Measurements from ENCODE around the gene HNRNPR.

Gene HNRNPR

DNA sequence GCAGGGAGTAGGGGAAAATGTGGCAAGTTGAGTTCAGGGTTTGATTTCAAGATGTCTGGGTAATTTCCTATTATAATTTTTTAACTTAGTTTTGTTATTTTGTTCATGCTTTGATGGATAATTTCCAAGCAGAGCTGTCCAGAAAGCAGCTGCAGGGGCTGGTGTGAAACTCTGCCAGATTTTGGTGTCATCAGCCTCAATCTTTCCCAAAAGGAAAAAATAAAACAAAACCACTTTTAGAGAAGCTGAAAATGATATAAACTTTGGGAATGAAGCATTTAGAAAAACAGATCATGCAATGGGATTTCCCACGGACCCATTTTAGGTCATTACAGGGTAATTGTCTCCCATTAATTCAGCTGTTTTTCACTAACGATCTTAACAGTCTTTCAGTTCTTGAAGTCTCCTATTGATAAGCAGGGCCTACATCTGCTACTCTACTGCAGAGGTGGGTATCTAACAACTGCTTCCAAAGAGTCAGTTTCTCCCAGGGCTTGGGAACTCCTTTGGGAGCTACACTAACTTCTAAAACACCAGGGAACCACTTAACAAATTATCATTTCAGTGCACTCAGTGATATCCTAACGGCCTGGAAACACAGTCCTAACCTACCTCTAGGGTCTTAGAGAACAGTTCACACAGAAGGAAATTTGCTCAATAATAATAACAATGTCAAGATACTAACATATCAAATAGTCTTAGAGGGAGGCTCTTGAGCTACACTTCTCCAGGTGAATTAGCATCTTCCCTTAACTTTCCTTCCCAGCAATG lies 13.2 kb upstream of the HNRNPR start:
- TF ChIP-seq, protein P1, sequence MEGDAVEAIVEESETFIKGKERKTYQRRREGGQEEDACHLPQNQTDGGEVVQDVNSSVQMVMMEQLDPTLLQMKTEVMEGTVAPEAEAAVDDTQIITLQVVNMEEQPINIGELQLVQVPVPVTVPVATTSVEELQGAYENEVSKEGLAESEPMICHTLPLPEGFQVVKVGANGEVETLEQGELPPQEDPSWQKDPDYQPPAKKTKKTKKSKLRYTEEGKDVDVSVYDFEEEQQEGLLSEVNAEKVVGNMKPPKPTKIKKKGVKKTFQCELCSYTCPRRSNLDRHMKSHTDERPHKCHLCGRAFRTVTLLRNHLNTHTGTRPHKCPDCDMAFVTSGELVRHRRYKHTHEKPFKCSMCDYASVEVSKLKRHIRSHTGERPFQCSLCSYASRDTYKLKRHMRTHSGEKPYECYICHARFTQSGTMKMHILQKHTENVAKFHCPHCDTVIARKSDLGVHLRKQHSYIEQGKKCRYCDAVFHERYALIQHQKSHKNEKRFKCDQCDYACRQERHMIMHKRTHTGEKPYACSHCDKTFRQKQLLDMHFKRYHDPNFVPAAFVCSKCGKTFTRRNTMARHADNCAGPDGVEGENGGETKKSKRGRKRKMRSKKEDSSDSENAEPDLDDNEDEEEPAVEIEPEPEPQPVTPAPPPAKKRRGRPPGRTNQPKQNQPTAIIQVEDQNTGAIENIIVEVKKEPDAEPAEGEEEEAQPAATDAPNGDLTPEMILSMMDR (IDR thresholded peaks at IDR 0.05; ENCODE audit: low read depth, low read length) = no peak
- DNase-seq (ENCODE audit: low read depth, low spot score) = no peak
- in situ Hi-C loops (cut with HindIII; ENCODE audit: low sequenced_read_pairs) = no loop called here
- no peak overlapping the region for H3K4me3 ChIP-seq (ENCODE audit: low read depth, low read length)

DNA sequence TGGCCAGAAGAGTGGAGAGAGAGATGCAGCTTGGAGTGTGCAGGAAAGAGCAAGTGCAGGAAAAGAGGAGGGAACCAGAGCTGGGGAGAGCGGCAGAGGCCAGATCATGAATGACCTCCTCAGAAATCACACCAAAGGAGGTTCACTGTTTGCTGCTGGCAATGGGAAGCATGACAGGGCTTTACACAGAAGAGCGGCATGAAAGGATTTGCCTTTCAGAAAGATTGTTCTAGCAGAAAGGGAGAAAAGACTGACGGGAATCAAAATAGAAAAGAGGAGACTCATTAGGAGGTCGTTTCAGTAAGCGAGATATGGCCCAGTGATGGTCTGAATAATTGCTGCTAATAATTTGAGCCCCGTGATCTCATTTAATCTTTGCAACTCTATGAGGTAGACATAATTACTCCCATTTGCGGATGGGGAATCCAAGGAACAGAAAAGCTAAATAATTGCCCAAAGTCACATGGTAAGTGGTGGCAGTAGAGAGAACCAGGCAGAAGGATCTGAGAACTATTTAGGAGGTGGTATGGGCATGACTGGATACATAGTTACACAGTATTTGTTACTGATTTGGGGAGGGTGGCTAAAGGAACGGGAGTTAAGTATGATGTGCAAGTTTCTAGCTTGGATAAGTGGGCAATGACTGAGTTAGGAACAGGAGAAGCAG lies 12.5 kb upstream of the HNRNPR start:
- no peak for DNase-seq (ENCODE audit: low read depth, low spot score)
- in situ Hi-C loops (cut with HindIII; ENCODE audit: low sequenced_read_pairs) = no loop called here
- H3K4me3 ChIP-seq (ENCODE audit: low read depth, low read length) = no peak overlapping the region
- TF ChIP-seq, protein P1 (IDR thresholded peaks at IDR 0.05; ENCODE audit: low read depth, low read length) = no peak

DNA sequence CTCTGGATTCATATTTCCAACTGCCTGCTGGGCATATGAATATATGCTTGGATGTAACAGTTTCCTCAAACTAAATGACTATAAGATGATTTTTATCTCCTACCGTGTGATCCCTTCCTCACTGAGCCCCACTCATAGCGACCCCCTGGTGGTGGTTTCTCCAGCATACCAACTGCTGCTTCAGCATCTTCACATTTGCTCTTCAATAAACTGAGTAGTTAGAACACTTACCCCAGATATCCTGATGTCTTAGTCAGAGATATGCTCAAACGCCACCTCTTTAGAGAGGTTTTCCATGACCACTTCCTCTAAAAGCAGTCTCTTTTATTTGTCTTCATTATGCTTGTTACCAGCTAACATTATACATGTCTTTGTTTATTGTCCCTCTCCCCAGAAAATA lies 10.2 kb upstream of the HNRNPR start:
- in situ Hi-C loops (cut with HindIII; ENCODE audit: low sequenced_read_pairs) = no loop called here
- DNase-seq (ENCODE audit: low read depth, low spot score) = no peak
- TF ChIP-seq, protein P1 (IDR thresholded peaks at IDR 0.05; ENCODE audit: low read depth, low read length) = peak; percentile 15
- H3K4me3 ChIP-seq (ENCODE audit: low read depth, low read length) = no peak overlapping the region

- in situ Hi-C loops (cut with HindIII; ENCODE audit: low sequenced_read_pairs) = no loop called here
- H3K4me3 ChIP-seq (ENCODE audit: low read depth, low read length) = no peak overlapping the region
- no peak for DNase-seq (ENCODE audit: low read depth, low spot score)
- TF ChIP-seq, protein P1 (IDR thresholded peaks at IDR 0.05; ENCODE audit: low read depth, low read length) = no peak
Measured at GRCh38 chr1:23352096-23352695, 8.1 kb upstream of the HNRNPR start.

- in situ Hi-C loops (cut with HindIII; ENCODE audit: low sequenced_read_pairs) = no loop called here
- TF ChIP-seq, protein P1 (IDR thresholded peaks at IDR 0.05; ENCODE audit: low read depth, low read length) = no peak
- DNase-seq (ENCODE audit: low read depth, low spot score) = no peak
- no peak overlapping the region for H3K4me3 ChIP-seq (ENCODE audit: low read depth, low read length)
Measured at GRCh38 chr1:23345920-23346319, 1.8 kb upstream of the HNRNPR start.

DNA sequence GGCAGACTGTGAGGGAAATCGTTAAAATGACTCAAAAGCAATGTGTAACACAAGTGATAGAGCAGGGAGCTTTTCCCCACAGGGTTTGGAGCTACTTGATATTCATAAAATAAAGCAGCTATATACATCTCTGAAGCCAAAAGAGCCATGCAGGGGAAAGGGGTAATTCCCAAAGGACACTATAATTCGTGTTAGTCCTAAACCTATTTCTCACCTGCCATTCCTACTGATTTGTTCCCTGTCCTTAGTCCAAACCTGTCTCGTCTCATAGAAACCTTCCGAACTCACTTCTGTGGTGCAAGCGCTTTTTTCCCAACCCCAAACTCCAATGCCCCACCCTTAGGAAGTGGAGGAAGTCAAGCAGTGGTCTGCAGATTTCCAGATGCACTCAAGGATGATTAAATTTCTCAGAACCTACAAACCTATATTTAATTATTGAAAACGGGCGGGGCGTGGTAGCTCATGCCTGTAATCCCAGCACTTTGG lies 946 bp upstream of the HNRNPR start:
- no peak for DNase-seq (ENCODE audit: low read depth, low spot score)
- TF ChIP-seq, protein P1 (IDR thresholded peaks at IDR 0.05; ENCODE audit: low read depth, low read length) = no peak
- in situ Hi-C loops (cut with HindIII; ENCODE audit: low sequenced_read_pairs) = no loop called here
- peak overlapping the region; percentile 48 for H3K4me3 ChIP-seq (ENCODE audit: low read depth, low read length)

All from astrocyte of the spinal cord (primary cell).